Astrocyte of the spinal cord (primary cell): ENCODE measurements around the gene SUN1.

Experiments used
- DNase-seq: peaks from one replicate; pipeline ENCODE4 v3.0.0; 2011; ENCODE audit warnings: low read depth, low spot score
- H3K4me3 ChIP-seq: 2 replicates; pipeline ENCODE4 v1.5.1; 2011; ENCODE audit warnings: low read depth, mild to moderate bottlenecking, low read length, moderate library complexity
- in situ Hi-C: cut with HindIII; loops from 2 replicates; pipeline ENCODE4 v1.10.0; 2017; ENCODE audit warnings: low sequenced_read_pairs
- TF ChIP-seq, protein P1 (sequence below): IDR thresholded peaks from 2 replicates; pipeline ENCODE4 v1.5.1; 2012; ENCODE audit warnings: low read depth, mild to moderate bottlenecking, low read length, inconsistent platforms

The SUN1 gene, protein sequence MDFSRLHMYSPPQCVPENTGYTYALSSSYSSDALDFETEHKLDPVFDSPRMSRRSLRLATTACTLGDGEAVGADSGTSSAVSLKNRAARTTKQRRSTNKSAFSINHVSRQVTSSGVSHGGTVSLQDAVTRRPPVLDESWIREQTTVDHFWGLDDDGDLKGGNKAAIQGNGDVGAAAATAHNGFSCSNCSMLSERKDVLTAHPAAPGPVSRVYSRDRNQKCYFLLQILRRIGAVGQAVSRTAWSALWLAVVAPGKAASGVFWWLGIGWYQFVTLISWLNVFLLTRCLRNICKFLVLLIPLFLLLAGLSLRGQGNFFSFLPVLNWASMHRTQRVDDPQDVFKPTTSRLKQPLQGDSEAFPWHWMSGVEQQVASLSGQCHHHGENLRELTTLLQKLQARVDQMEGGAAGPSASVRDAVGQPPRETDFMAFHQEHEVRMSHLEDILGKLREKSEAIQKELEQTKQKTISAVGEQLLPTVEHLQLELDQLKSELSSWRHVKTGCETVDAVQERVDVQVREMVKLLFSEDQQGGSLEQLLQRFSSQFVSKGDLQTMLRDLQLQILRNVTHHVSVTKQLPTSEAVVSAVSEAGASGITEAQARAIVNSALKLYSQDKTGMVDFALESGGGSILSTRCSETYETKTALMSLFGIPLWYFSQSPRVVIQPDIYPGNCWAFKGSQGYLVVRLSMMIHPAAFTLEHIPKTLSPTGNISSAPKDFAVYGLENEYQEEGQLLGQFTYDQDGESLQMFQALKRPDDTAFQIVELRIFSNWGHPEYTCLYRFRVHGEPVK

DNA sequence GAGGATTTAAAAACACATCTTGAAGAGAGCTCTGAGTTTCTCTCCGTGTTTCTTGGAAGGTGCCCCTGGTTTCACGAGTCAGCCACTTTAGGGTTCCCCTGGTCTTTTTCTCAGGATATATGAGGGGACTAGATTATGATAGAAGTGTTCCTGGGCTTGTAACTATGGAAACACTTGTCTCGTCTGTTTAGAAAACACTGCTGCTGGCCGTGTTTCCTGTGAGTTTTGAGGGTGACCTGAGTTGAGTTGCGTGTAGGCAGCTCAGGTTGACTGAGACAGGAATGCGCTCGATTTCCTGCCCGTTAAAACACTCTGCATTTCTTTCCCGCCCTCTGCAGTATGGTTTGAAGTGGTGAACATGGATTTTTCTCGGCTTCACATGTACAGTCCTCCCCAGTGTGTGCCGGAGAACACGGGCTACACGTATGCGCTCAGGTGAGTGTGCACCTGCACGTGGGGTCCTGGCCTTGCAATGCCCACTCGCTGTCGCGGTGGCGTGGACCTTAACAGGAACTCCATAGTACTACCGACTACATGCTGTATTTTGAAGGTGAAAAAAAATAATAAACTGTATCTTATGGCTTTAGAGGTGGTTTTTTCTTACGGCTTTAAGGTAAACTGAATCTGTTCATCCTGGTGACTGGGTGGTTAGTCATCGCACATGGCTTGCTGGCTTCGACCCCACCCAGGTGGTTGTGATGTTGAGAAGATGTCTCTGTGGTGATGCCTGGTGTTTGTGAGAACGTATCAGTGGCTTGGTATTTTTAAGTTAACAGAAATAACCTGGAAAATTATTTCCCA, at the start of gene SUN1:
Gene SUN1 (plus strand): TSS at position 310 of the 801 bp plus-strand sequence. CDS start 49 bp downstream, at position 359.
- TF ChIP-seq, protein P1, sequence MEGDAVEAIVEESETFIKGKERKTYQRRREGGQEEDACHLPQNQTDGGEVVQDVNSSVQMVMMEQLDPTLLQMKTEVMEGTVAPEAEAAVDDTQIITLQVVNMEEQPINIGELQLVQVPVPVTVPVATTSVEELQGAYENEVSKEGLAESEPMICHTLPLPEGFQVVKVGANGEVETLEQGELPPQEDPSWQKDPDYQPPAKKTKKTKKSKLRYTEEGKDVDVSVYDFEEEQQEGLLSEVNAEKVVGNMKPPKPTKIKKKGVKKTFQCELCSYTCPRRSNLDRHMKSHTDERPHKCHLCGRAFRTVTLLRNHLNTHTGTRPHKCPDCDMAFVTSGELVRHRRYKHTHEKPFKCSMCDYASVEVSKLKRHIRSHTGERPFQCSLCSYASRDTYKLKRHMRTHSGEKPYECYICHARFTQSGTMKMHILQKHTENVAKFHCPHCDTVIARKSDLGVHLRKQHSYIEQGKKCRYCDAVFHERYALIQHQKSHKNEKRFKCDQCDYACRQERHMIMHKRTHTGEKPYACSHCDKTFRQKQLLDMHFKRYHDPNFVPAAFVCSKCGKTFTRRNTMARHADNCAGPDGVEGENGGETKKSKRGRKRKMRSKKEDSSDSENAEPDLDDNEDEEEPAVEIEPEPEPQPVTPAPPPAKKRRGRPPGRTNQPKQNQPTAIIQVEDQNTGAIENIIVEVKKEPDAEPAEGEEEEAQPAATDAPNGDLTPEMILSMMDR, result peak; percentile 8
- in situ Hi-C loops, result no loop called here
- peak within 1 kb of the TSS; percentile 12 for H3K4me3 ChIP-seq
- peak; percentile 81 for DNase-seq

DNA sequence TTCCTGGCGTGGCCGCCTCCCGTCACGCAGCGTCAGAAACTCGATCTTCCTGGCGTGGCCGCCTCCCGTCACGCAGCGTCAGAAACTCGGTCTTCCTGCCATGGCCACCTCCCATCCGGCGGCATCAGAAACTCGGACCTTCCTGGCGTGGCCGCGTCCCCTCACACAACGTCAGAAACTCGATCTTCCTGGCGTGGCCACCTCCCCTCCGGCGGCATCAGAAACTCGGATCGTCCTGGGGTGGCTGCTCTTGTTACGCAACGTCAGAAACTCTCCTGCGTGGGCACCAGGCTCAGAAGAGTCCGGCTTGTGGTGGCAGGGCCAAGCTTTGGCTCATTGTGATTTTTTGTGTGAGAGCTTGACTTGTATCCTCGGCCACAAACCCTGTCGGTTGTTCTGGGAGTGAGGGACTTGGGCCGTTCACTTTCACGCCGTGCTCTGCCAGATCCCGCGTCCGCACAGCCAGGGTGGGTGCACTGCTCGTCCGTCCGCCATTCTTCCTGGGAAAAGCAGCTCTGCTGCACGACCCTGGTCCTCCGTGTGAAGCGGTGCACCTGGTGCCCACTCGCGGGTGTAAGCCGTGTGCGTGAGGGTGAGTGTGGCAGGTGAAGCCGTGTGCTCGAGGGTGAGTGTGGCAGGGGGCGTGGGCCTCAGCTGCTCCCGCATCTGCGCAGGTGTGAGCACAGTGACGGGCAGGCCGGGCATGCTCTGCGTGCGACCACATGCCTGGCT, 49.4 kb upstream of the SUN1 start:
- TF ChIP-seq, protein P1, result no peak
- DNase-seq, result no peak
- no peak overlapping the region for H3K4me3 ChIP-seq
- in situ Hi-C loops, result no loop called here

DNA sequence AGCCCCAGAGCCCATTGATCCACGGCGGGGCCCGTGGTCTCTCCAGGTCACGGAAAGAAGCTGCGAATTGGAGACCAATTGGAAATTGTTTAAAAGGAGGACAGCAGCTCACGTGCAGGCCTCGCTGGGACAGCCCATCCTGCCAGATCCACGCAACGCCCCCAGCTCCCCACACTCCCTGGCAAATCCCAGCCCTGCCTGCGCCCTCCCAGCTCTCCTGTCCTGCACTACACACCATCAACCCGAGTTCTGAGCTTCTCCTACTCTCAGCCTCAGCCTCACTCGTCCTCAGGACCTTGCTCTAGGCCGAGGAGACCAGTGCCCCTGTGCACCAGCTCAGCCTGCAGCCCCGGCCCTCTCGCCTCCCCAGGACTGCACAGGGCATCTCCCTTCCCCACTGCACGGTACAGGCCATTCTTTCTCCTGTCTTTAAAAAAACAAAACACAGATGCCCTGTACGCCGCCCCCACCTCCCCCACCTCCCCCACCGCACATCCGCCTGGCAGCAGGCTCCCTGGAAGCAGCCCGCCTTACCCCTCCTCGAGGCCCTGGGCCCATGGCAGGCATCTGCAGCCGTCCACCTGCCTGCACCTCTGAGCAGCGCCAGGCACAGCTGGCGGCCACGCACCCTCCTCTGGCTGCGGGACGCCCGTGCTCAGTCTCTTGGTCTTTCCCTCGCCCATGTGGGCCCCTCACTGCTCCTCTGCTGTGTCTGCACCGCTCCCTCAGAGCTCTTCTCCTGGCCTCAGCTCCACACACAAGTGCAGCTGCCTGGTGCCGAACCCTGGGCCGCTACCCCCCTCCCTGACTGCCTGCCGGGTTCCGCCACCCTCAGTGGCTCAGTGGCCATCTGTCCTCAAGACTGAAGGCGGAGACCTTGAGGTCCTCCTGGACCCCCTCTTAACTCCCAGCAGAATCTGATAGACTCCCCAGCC, 48.5 kb upstream of the SUN1 start:
- in situ Hi-C loops, result no loop called here
- DNase-seq, result no peak
- no peak overlapping the region for H3K4me3 ChIP-seq
- TF ChIP-seq, protein P1, result no peak

DNA sequence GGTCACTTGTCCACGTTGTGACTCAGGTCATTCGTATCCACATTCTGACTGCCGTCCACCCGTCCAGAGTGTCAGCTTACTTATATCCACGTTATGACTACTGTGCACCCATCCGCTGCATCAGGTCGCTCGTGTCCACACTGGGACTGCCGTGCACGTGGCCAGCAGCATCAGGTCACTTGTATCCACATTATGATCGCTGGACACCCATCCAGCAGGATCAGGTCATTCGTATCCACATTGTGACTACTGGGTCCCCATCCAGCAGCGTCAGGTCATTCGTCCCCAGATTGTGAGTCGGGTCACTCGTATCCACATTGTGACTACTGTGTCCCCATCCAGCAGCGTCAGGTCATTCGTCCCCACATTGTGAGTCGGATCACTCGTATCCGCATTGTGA, 47.3 kb upstream of the SUN1 start:
- TF ChIP-seq, protein P1, result no peak
- in situ Hi-C loops, result no loop called here

DNA sequence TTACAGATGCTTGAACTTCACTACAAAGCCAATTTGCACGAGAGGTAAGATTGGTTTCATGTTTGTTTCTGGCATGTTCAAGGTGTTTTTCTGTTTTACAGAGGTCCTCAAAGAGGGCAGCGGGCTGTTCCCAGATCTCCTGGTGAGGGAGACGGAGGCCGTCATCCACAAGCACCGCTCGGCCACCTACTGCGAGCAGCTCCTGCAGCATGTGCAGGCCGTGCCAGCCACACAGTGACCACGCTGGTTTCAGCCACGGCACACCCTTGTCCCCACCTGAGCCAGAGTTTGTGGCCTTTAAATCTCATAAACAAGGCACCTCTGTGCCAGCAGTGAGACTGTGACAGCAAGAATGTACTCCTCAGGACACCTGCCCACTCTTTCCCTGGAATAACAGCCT, 46.9 kb upstream of the SUN1 start:
- no peak overlapping the region for H3K4me3 ChIP-seq
- in situ Hi-C loops, result no loop called here
- no peak for DNase-seq
- TF ChIP-seq, protein P1, result no peak

More for the DNA sequence above, 47.3 kb upstream of the SUN1 start:
- no peak for DNase-seq
- no peak overlapping the region for H3K4me3 ChIP-seq
